Posterior cingulate gyrus (tissue), 11 donors: ENCODE results near the gene ODAD4.
A peak's percentile ranks its signal among the peaks of the same experiment; 100 is the strongest.

Source experiments
- DNase-seq, 10 donors: peaks; one replicate each; pipeline versions ENCODE4 v3.0.0 to v3.0.0-alpha.2; 2020 to 2021; ENCODE audit warnings: mixed read lengths in 3 of 10
- intact Hi-C: fragments of 100-400 bp; cut with DNase I; formaldehyde crosslinking; loops from one replicate; pipeline ENCODE4 v1.15.1; 2023

The ODAD4 gene

DNA sequence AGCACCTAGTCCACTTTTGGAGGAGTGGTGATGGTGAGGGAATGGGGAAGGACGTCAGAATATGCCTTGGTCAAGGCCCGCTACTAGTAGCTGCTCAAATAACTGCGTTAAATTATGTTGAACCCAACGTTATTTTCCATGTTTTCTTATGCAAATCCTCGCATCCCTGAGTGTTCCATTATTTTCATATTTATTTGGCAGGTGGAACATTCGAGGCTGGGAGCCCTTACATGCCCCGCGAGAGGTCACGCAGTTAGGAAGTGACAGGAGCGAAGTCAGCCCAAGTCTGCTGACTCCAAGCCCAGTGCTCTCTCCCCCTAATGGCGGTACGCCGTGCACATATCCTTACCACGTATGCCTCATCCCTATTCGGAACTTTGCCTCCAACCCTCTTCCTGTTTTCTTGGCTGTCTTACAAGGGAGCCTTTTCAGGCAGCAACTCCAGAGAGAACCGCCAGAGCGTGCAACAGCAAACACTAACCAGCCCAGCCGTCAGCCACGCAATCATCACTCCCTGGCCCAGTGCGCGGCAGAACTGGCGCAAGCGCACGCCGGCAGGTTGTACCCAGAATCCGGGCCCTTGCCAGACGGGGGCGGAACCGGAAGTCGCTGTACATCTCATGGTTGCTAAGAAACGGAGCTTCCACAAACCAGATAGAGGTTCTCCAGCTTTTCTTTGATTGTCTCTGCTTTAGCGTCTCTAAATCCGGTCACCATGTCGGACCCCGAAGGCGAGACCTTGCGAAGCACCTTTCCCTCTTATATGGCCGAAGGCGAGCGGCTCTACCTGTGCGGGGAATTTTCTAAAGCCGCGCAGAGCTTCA is at the start of gene ODAD4:
TSS of gene ODAD4 (plus strand) at position 609 of the 824 bp plus-strand sequence. CDS start at position 716, 107 bp downstream.
- intact Hi-C loops = no loop called here
- DNase-seq = peak; percentile 94 to 99 (median 96)

DNA sequence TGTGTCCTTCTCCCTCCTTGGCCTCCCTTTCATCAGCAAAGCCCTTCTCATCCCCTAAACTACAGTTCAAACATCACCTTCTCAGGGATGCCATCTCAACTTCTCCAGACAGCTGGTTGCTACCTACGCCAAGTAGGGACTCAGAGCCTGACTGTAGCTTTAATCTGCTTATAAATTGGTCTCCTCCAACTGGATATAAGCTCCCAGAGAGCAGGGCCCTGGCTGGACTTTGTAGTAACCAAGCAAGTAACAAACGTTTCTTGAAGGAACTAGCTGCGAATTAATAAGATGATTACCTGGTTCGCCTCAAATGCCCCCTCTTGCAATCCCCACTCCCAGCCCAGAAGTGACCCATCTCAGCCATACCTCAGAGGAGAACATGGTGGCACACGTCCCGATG is 47.7 kb upstream of the ODAD4 start:
- intact Hi-C loops = loop anchor here (10.0 kb wide), 1 partner anchor 148 kb away; the partner anchor contains the start of gene HAP1
- peak in 2 of 10 donors; percentile 2 to 9 for DNase-seq

GRCh38 chr17:41885733-41886132 is 44.7 kb upstream of the ODAD4 start:
- DNase-seq = peak in 2 of 10 donors; percentile 24 to 55
- intact Hi-C loops = loop anchor here (10.0 kb wide), 1 partner anchor 151 kb away; the partner anchor contains the start of gene HAP1

DNA sequence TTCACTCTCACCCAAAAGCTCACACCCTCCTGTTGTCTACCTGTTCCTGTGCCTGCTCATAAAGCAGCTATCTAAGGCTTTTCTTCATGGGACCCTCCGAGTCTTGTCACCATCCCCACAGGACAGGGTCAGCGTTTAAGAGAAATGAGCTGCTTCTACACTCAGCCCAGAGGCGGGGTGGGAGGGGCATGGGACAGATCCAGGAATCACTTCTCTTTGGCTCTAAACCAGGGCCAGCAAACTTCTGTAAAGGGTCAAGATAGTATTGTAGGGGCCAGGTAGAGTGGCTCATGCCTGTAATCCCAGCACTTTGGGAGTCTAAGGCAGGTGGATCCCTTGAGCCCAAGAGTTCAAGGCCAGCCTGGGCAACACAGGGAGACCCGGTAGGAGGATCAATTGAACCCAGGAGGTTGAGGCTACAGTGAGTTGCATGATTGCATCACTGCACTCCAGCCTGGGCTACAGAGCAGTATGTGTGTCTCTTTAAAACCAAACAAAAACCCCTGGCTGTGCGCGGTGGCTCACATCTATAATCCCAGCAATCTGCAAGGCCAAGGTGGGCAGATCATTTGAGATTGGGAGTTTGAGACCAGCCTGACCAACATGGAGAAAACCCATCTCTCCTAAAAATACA is 42.0 kb upstream of the ODAD4 start:
- intact Hi-C loops = loop anchor here (10.0 kb wide), 1 partner anchor 154 kb away; the partner anchor contains the start of gene HAP1
- peak in 1 of 10 donors; percentile 14 for DNase-seq

DNA sequence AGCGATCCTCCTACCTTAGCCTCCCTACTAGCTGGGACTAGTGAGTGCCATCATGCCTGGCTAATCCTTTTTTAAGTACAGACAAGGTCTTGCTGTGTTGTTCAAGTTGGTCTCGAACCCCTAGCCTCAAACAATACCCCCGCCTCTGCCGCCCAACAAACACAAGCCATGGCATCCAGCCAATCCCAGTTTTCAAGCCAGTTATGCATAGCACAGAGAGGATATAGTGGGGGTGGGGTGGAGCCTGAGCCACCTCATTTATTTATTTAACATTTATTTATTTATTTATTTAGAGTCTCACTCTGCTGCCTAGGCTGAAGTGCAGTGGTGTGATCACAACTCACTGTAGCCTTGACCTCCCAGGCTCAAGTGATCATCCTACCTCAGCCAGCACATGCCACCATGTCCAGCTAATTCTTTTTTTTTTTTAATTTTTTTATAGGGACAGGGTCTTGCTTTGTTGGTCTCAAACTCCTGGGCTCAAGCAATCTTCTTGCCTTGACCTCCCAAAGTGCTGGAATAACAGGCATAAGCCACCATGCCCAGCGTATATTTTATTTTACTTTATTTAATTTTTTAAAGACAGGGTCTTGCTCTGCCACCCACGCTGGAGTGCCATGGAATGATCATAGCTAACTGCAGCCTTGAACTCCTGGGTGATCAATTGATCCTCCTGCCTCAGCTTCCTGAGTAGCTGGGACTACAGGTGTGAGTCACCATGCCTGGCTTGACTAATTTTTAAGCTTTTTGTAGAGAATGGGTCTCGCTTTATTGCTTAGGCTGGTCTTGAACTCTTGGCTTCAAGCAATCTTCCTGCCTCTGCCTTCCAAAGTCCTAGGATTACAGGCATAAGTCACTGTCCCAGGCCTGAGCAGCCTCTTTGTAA is 39.0 kb upstream of the ODAD4 start:
- peak in 1 of 10 donors; percentile 7 for DNase-seq
- intact Hi-C loops = no loop called here

GRCh38 chr17:41892021-41892376 is 38.4 kb upstream of the ODAD4 start:
- intact Hi-C loops = no loop called here
- DNase-seq = peak in 1 of 10 donors; percentile 14

- DNase-seq = peak in 1 of 10 donors; percentile 29
- intact Hi-C loops = no loop called here
Measured at GRCh38 chr17:41893384-41893783, 37.0 kb upstream of the ODAD4 start.

GRCh38 chr17:41894791-41895331 is 35.6 kb upstream of the ODAD4 start:
- intact Hi-C loops = no loop called here
- DNase-seq = no peak

DNA sequence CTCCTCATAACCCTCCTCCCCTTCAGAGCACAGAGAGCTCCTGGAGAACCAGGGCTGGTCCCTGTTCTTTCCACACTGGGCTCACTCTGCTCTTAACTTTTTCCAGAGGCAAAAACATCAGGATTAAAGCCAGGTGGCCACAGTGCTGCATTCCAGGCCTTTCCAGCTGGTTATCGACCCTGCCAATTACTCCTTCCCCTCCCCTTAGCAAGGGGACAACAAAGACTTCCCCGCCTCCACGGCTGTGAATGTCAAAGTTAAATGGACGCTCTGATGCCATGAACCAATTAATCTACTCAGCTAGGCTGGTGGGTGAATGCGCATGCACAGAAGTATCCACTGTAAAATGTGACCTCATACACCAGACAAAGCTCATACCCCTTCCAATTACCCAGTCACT is 34.8 kb upstream of the ODAD4 start:
- DNase-seq = peak in 1 of 10 donors; percentile 6
- intact Hi-C loops = no loop called here

DNA sequence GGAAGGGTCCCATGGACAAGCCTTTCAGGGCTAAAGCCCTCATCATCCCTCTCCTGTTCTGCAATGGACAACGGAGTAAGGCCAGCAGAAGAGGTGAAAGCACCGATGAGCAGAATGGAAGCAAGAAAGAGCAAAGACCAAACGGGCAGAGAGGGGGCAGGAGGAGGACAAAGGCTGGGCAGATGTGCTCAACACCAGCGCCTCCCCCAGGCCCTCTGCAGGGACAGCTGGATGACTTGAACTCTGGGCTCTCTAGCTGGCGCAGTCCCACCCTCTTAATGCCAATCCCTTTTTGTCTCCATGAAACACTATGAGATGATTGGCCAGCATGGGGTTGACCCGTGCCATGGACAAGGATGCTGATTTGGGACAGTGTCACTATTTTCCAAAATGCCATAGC is 33.7 kb upstream of the ODAD4 start:
- no peak for DNase-seq
- intact Hi-C loops = no loop called here

DNA sequence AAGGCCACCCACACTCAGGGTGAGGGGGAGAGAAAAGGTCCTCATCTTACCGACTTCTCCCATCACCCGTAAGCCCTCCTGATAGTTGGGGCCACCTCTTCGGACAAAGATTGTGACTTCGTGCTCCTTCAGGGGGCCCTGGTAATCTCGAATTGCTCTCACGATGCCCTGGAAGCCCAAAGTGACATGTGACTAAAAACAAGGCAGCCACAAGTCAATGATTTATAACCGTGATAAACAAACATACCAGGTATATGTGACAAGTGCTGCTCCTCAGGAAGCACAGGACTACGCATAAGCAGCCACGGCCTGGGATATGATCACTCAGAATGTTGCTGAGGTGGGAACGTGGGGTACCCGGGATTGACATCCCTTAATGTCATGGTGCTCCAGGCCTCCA is 28.8 kb upstream of the ODAD4 start:
- peak in 2 of 10 donors; percentile 5 to 11 for DNase-seq
- intact Hi-C loops = no loop called here

- peak in 1 of 10 donors; percentile 18 for DNase-seq
- intact Hi-C loops = no loop called here
Measured at GRCh38 chr17:41904242-41904841, 26.1 kb upstream of the ODAD4 start.

- peak in 1 of 10 donors; percentile 10 for DNase-seq
- intact Hi-C loops = no loop called here
Measured at GRCh38 chr17:41905172-41905571, 25.2 kb upstream of the ODAD4 start.

DNA sequence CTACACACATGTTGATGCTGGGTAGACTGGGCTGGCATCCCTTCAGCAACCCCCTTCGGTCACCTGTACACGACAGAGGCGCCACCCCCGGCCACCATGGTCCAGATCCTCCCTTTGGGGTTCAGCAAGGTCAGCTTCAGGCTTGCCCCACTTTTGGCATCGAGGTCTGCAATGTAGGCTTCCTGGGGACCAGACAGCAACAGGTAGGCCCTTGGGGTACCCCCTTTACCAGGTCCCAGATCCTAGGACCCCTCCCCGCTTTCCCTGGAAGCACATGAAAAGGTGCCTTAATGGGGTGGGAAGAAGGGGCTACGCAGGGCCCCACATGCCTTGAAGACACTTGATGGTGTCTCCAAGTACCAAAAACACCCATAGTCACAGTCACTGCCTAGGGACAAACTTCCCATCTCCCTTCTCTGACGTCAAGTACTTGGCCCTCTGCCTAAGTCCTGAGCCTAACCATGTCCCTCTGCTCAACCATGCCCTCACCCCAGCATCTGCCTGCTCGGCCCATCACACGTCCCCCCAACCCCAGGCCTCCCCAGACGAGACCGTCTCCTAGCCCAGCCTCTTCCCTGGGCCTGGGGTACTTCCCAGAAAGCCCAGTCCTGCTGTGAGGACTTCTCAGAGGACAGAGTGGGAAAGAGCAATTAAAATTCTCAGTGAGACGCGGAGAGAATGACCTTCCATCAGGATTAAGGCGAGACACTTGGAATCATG is 23.8 kb upstream of the ODAD4 start:
- DNase-seq = peak in 1 of 10 donors; percentile 56
- intact Hi-C loops = no loop called here

DNA sequence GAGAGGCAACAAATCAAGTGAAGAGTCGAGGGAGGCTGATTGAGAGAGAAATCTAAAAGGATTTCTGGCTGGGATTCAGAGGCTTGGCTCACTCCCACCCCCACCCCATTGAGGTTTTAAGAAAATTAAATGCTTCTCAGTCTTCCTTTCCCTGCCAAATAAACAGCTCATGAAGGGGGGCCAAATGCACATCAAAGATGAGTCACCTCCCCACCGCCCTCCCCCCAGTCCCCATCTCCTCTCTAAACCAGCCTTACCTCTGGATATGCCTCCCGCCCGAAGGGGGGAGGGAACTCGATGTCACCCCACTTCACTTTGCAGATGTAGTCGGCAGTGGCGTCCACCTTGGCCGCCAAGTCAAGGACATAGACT is 23.2 kb upstream of the ODAD4 start:
- intact Hi-C loops = no loop called here
- DNase-seq = peak in 1 of 10 donors; percentile 44

GRCh38 chr17:41907633-41908539 is 22.5 kb upstream of the ODAD4 start:
- intact Hi-C loops = no loop called here
- DNase-seq = peak in 2 of 10 donors; percentile 19 to 34

GRCh38 chr17:41909088-41909487 is 21.3 kb upstream of the ODAD4 start:
- DNase-seq = peak in 1 of 10 donors; percentile 41
- intact Hi-C loops = no loop called here

- intact Hi-C loops = no loop called here
- peak in 1 of 10 donors; percentile 24 for DNase-seq
Measured at GRCh38 chr17:41910701-41911391, 19.6 kb upstream of the ODAD4 start.
